HepG2 (cell line): ENCODE data around the gene GRK6. TPM values are rescaled to one million over a fixed set of nuclear protein-coding genes. Genes with fewer than 3 reads are reported as not detected.

ENCODE experiments used
- ASH2L ChIP-seq: fragments of 300-600, 200-600 bp; sonication (generic); IDR thresholded peaks from 2 replicates; pipeline ENCODE4 v1.7.0; 2017; ENCODE audit warnings: low read depth, mild to moderate bottlenecking, moderate library complexity, mixed read lengths, low read length; ENCODE audit not compliant: insufficient read length
- DNMT3B ChIP-seq: conservative IDR thresholded peaks from 2 replicates; pipeline ENCODE4 v1.6.1; 2016; ENCODE audit warnings: missing biosample characterization, control low read depth
- EED ChIP-seq: sonication (generic); formaldehyde crosslinking; IDR thresholded peaks from 2 replicates; pipeline ENCODE4 v1.5.0; 2020; ENCODE audit warnings: mild to moderate bottlenecking, missing genetic modification reagents
- EHMT2 ChIP-seq: fragments of 200-600 bp; sonication (generic); IDR thresholded peaks from 2 replicates; pipeline ENCODE4 v1.7.0; 2017; ENCODE audit warnings: antibody characterized with exemption, low read depth, low read length, borderline replicate concordance
- HDAC2 ChIP-seq: sonication (generic); formaldehyde crosslinking; IDR thresholded peaks from 2 replicates; pipeline ENCODE4 v1.4.0; 2020; ENCODE audit warnings: missing genetic modification reagents
- KDM5B ChIP-seq: sonication (generic); formaldehyde crosslinking; IDR thresholded peaks from 2 replicates; pipeline ENCODE4 v1.4.0; 2020; ENCODE audit warnings: missing genetic modification reagents, mild to moderate bottlenecking, borderline replicate concordance
- NFATC3 ChIP-seq: sonication (generic); formaldehyde crosslinking; IDR thresholded peaks from 2 replicates; pipeline ENCODE4 v1.5.1; 2020; ENCODE audit warnings: mild to moderate bottlenecking, missing genetic modification reagents
- NFE2 ChIP-seq: sonication (generic); formaldehyde crosslinking; IDR thresholded peaks from 2 replicates; pipeline ENCODE4 v1.4.0; 2020; ENCODE audit warnings: missing genetic modification reagents
- PHB2 ChIP-seq: fragments of 450-650 bp; IDR thresholded peaks from 2 replicates; pipeline ENCODE4 v1.6.1; 2018; ENCODE audit not compliant: partially characterized antibody
- SAFB2 ChIP-seq: sonication (generic); formaldehyde crosslinking; IDR thresholded peaks from 2 replicates; pipeline ENCODE4 v1.5.1; 2020; ENCODE audit warnings: missing genetic modification reagents, low read depth, mild to moderate bottlenecking, borderline replicate concordance
- SETDB1 ChIP-seq: sonication (generic); formaldehyde crosslinking; IDR thresholded peaks from 2 replicates; pipeline ENCODE4 v1.5.1; 2020; ENCODE audit warnings: missing genetic modification reagents, mild to moderate bottlenecking, borderline replicate concordance
- XRCC5 ChIP-seq: fragments of 200-400 bp; formaldehyde crosslinking; optimal IDR thresholded peaks from 2 replicates; pipeline ENCODE3; 2017; ENCODE audit warnings: mild to moderate bottlenecking, low read length
- ZBTB38 ChIP-seq: sonication (generic); formaldehyde crosslinking; IDR thresholded peaks from 2 replicates; pipeline ENCODE4 v1.5.1; 2020; ENCODE audit warnings: mild to moderate bottlenecking, missing genetic modification reagents
- ZNF20 ChIP-seq: sonication (generic); formaldehyde crosslinking; IDR thresholded peaks from 2 replicates; pipeline ENCODE4 v1.4.0; 2020; ENCODE audit warnings: mild to moderate bottlenecking, moderate library complexity, missing genetic modification reagents
- ZNF296 ChIP-seq: sonication (generic); formaldehyde crosslinking; conservative IDR thresholded peaks from 2 replicates; pipeline ENCODE4 v1.5.0; 2020; ENCODE audit warnings: mild to moderate bottlenecking, missing genetic modification reagents
- ZNF382 ChIP-seq: sonication (generic); formaldehyde crosslinking; IDR thresholded peaks from 2 replicates; pipeline ENCODE4 v1.5.0; 2020; ENCODE audit warnings: missing genetic modification reagents, mild to moderate bottlenecking, borderline replicate concordance
- ZNF484 ChIP-seq: sonication (generic); formaldehyde crosslinking; IDR thresholded peaks from 2 replicates; pipeline ENCODE4 v1.5.1; 2020; ENCODE audit warnings: mild to moderate bottlenecking, low read depth, missing genetic modification reagents, borderline replicate concordance
- ZNF569 ChIP-seq: sonication (generic); formaldehyde crosslinking; IDR thresholded peaks from 2 replicates; pipeline ENCODE4 v1.5.0; 2020; ENCODE audit warnings: mild to moderate bottlenecking, missing genetic modification reagents, moderate library complexity, borderline replicate concordance
- ZNF619 ChIP-seq: sonication (generic); formaldehyde crosslinking; IDR thresholded peaks from 2 replicates; pipeline ENCODE4 v1.4.0; 2020; ENCODE audit warnings: mild to moderate bottlenecking, missing genetic modification reagents
- ZNF629 ChIP-seq: sonication (generic); formaldehyde crosslinking; conservative IDR thresholded peaks from 2 replicates; pipeline ENCODE4 v1.5.0; 2020; ENCODE audit warnings: missing genetic modification reagents
- ZNF670 ChIP-seq: sonication (generic); formaldehyde crosslinking; IDR thresholded peaks from 2 replicates; pipeline ENCODE4 v1.8.0; 2022; ENCODE audit warnings: mild to moderate bottlenecking, missing genetic modification reagents, borderline replicate concordance
- ZNF83 ChIP-seq: sonication (generic); formaldehyde crosslinking; IDR thresholded peaks from 2 replicates; pipeline ENCODE4 v1.4.0; 2020; ENCODE audit warnings: missing genetic modification reagents, mild to moderate bottlenecking, borderline replicate concordance
- ZSCAN12 ChIP-seq: sonication (generic); formaldehyde crosslinking; IDR thresholded peaks from 2 replicates; pipeline ENCODE4 v1.9.0; 2021; ENCODE audit warnings: mild to moderate bottlenecking, missing genetic modification reagents
- ZSCAN30 ChIP-seq: sonication (generic); formaldehyde crosslinking; IDR thresholded peaks from 2 replicates; pipeline ENCODE4 v1.5.0; 2020; ENCODE audit warnings: mild to moderate bottlenecking, missing genetic modification reagents
- polyA plus RNA-seq, 8 experiments: library from polyadenylated mRNA; depleted of rRNA in 3 of 8; stranded (reverse) in 7 of 8; unstranded in 1 of 8; fragments of >200 nt; fragmentation: Illumina TruSeq in 4 of 8; extraction: Trizol in 4 of 8; gene quantifications; 2 replicates each; pipeline versions ENCODE4 v1.2.1 to v1.2.3, GENCODE V29; 2011 to 2016; ENCODE audit warnings: low read depth in 4 of 8, missing spikeins in 1 of 8, mixed read lengths in 1 of 8; ENCODE audit not compliant: insufficient read depth in 1 of 8
- total RNA-seq, 5 experiments: library from RNA; depleted of rRNA; stranded (reverse); fragments of >200 nt; fragmentation: Illumina TruSeq; extraction: Trizol; gene quantifications; 2 replicates each; pipeline ENCODE4 v1.2.3, GENCODE V29; 2016; ENCODE audit warnings: low read depth in 1 of 5
- TF ChIP-seq, protein P1 (sequence below): sonication (generic); formaldehyde crosslinking; IDR thresholded peaks from 2 replicates; pipeline ENCODE4 v1.5.0; 2020; ENCODE audit warnings: mild to moderate bottlenecking, missing genetic modification reagents, borderline replicate concordance
- TF ChIP-seq, protein P2 (sequence below): IDR thresholded peaks from 2 replicates; pipeline ENCODE4 v1.6.1; 2018; ENCODE audit warnings: missing genetic modification reagents, mild to moderate bottlenecking, missing compliant biosample characterization

GRK6 gene
- total and polyA plus RNA-seq, 2 of the 13 experiments (the other 11 are each of a cell fraction or from before 2014, with no cell fraction given): 13.2 to 19.9 TPM

DNA sequence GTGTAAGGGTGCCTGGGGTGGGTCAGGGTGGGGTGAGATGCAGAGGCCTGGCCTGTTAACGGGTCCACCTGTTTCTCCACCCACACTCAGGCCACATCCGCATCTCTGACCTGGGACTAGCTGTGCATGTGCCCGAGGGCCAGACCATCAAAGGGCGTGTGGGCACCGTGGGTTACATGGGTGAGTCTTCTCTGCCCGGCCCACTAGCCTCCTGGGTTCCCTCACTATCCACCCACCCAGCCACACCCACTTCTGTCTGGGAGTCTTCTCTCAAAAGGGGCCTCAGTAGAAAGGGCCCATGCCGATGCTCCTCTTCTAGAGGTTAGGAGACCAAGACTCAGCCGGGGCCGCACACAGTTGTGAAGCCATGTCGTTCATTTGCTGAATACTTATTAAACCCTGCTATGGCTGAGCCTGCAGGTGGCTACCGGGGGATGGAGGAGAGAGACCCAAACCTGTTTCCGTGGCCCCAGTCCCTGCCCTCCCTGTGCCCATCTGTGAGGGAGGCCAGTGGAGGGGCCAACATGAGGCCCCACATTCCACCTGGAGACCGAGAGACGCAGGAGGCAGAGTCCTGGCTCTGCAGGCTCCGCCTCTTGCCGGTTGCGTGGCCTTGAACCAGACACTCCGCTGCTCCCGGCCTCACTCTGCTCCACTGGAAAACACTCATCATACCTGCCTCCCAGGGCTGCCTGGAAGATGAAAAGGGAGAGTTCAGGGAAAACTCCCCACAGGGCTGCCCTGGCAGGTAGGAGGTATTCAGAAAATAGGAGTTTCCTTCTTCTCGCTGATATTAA, 8.7 kb downstream of the GRK6 start (continued):
- TF ChIP-seq, protein P1, sequence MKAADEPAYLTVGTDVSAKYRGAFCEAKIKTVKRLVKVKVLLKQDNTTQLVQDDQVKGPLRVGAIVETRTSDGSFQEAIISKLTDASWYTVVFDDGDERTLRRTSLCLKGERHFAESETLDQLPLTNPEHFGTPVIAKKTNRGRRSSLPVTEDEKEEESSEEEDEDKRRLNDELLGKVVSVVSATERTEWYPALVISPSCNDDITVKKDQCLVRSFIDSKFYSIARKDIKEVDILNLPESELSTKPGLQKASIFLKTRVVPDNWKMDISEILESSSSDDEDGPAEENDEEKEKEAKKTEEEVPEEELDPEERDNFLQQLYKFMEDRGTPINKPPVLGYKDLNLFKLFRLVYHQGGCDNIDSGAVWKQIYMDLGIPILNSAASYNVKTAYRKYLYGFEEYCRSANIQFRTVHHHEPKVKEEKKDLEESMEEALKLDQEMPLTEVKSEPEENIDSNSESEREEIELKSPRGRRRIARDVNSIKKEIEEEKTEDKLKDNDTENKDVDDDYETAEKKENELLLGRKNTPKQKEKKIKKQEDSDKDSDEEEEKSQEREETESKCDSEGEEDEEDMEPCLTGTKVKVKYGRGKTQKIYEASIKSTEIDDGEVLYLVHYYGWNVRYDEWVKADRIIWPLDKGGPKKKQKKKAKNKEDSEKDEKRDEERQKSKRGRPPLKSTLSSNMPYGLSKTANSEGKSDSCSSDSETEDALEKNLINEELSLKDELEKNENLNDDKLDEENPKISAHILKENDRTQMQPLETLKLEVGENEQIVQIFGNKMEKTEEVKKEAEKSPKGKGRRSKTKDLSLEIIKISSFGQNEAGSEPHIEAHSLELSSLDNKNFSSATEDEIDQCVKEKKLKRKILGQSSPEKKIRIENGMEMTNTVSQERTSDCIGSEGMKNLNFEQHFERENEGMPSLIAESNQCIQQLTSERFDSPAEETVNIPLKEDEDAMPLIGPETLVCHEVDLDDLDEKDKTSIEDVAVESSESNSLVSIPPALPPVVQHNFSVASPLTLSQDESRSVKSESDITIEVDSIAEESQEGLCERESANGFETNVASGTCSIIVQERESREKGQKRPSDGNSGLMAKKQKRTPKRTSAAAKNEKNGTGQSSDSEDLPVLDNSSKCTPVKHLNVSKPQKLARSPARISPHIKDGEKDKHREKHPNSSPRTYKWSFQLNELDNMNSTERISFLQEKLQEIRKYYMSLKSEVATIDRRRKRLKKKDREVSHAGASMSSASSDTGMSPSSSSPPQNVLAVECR (CRISPR knock-in tag): peak; percentile 60; the same call in 1 of the 2 replicates
- no peak for TF ChIP-seq NFE2 (CRISPR knock-in tag)
- no peak for TF ChIP-seq EHMT2
- no peak for TF ChIP-seq NFATC3 (CRISPR knock-in tag)
- no peak for TF ChIP-seq ZNF484 (CRISPR knock-in tag)
- TF ChIP-seq ZSCAN12 (CRISPR knock-in tag): no peak
- 0 out of 2 replicates have a peak, but pooled peaks have one; percentile 31 for TF ChIP-seq SAFB2 (CRISPR knock-in tag)
- TF ChIP-seq, protein P2, sequence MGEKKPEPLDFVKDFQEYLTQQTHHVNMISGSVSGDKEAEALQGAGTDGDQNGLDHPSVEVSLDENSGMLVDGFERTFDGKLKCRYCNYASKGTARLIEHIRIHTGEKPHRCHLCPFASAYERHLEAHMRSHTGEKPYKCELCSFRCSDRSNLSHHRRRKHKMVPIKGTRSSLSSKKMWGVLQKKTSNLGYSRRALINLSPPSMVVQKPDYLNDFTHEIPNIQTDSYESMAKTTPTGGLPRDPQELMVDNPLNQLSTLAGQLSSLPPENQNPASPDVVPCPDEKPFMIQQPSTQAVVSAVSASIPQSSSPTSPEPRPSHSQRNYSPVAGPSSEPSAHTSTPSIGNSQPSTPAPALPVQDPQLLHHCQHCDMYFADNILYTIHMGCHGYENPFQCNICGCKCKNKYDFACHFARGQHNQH (CRISPR knock-in tag): no peak
- no peak for TF ChIP-seq DNMT3B (CRISPR knock-in tag)
- TF ChIP-seq ZNF629: no peak
- no peak; the same call in 1 of the 2 replicates for TF ChIP-seq KDM5B (CRISPR knock-in tag)
- no peak for TF ChIP-seq PHB2
- TF ChIP-seq XRCC5: no peak
- no peak for TF ChIP-seq ZNF296 (CRISPR knock-in tag)
- TF ChIP-seq ZNF569 (CRISPR knock-in tag): no peak
- no peak for TF ChIP-seq ZNF670 (CRISPR knock-in tag)
- no peak for TF ChIP-seq ZNF382 (CRISPR knock-in tag)
- no peak for TF ChIP-seq ASH2L
- no peak for TF ChIP-seq ZNF20 (CRISPR knock-in tag)
- TF ChIP-seq ZNF619 (CRISPR knock-in tag): no peak
- no peak; the same call in 1 of the 2 replicates for TF ChIP-seq HDAC2 (CRISPR knock-in tag)
- TF ChIP-seq EED (CRISPR knock-in tag): 0 out of 2 replicates have a peak, but pooled peaks have one; percentile 53
- TF ChIP-seq ZNF83 (CRISPR knock-in tag): no peak
- TF ChIP-seq ZBTB38 (CRISPR knock-in tag): 0 out of 2 replicates have a peak, but pooled peaks have one; percentile 23
- no peak for TF ChIP-seq SETDB1
- TF ChIP-seq ZSCAN30 (CRISPR knock-in tag): no peak
